ENCODE measurements around the gene RPS6KB1.
"Not testable (repeated sequence)": the region's sequence is repeated elsewhere in the genome, so short reads cannot be mapped to it uniquely, and the experiment has no call there.

RPS6KB1 gene

GRCh38 chr17:59872351-59872750 lies 20.6 kb upstream of the RPS6KB1 start:
- no peak for DNase-seq (ENCODE audit: low spot score)

- not testable (repeated sequence) for DNase-seq (ENCODE audit: low spot score)
These were observed 19.5 kb upstream of the RPS6KB1 start for GRCh38 chr17:59873414-59873813.

- no peak for DNase-seq (ENCODE audit: low spot score)
These were observed 18.5 kb upstream of the RPS6KB1 start for GRCh38 chr17:59874376-59874775.

- DNase-seq (ENCODE audit: low spot score): no peak
These were observed 16.8 kb upstream of the RPS6KB1 start for GRCh38 chr17:59876107-59876506.

- DNase-seq (ENCODE audit: low spot score): no peak
These were observed 15.0 kb upstream of the RPS6KB1 start for GRCh38 chr17:59877965-59878364.

- DNase-seq (ENCODE audit: low spot score): no peak
These were observed 14.3 kb upstream of the RPS6KB1 start for GRCh38 chr17:59878624-59879023.

GRCh38 chr17:59884861-59885260 lies 8.1 kb upstream of the RPS6KB1 start:
- no peak for DNase-seq (ENCODE audit: low spot score)

- no peak for DNase-seq (ENCODE audit: low spot score)
These were observed 4.7 kb upstream of the RPS6KB1 start for GRCh38 chr17:59888145-59888750.

- peak; percentile 3 for DNase-seq (ENCODE audit: low spot score)
These were observed 2.2 kb upstream of the RPS6KB1 start for GRCh38 chr17:59890720-59891119.

- DNase-seq (ENCODE audit: low spot score): no peak
These were observed 534 bp upstream of the RPS6KB1 start for GRCh38 chr17:59892251-59892923.

GRCh38 chr17:59893676-59894100 lies 767 bp downstream of the RPS6KB1 start:
- DNase-seq (ENCODE audit: low spot score): peak; percentile 51

- peak; percentile 3 for DNase-seq (ENCODE audit: low spot score)
These were observed 4.2 kb downstream of the RPS6KB1 start for GRCh38 chr17:59897090-59897489.

GRCh38 chr17:59899099-59899498 lies 6.2 kb downstream of the RPS6KB1 start:
- DNase-seq (ENCODE audit: low spot score): peak; percentile 14

GRCh38 chr17:59901604-59902003 lies 8.7 kb downstream of the RPS6KB1 start:
- no peak for DNase-seq (ENCODE audit: low spot score)

- DNase-seq (ENCODE audit: low spot score): no peak
These were observed 10.5 kb downstream of the RPS6KB1 start for GRCh38 chr17:59903455-59903854.

- DNase-seq (ENCODE audit: low spot score): no peak
These were observed 14.5 kb downstream of the RPS6KB1 start for GRCh38 chr17:59907467-59907866.

- peak; percentile 76 for DNase-seq (ENCODE audit: low spot score)
These were observed 21.4 kb downstream of the RPS6KB1 start for GRCh38 chr17:59914274-59914854.

GRCh38 chr17:59916446-59916845 lies 23.5 kb downstream of the RPS6KB1 start:
- DNase-seq (ENCODE audit: low spot score): no peak

GRCh38 chr17:59920637-59921036 lies 27.7 kb downstream of the RPS6KB1 start:
- not testable (repeated sequence) for DNase-seq (ENCODE audit: low spot score)

GRCh38 chr17:59930121-59930520 lies 37.2 kb downstream of the RPS6KB1 start:
- not testable (repeated sequence) for DNase-seq (ENCODE audit: low spot score)

- DNase-seq (ENCODE audit: low spot score): not testable (repeated sequence)
These were observed 37.8 kb downstream of the RPS6KB1 start for GRCh38 chr17:59930768-59931167.

GRCh38 chr17:59933317-59933716 lies 40.4 kb downstream of the RPS6KB1 start:
- DNase-seq (ENCODE audit: low spot score): not testable (repeated sequence)

- not testable (repeated sequence) for DNase-seq (ENCODE audit: low spot score)
These were observed 47.8 kb downstream of the RPS6KB1 start for GRCh38 chr17:59940697-59941096.

Measured in hematopoietic multipotent progenitor cell treated with erythropoietin and hydrocortisone succinate and interleukin-3 and kit ligand, for 17 days (in vitro differentiated cells).